ENCODE measurements around the gene CDK5RAP3. TPM values are rescaled to one million over a fixed set of nuclear protein-coding genes. Genes with fewer than 3 reads are reported as not detected.

Gene CDK5RAP3
- total and polyA plus RNA-seq, 2 donors (not counting 3 experiments of a cell fraction or from before 2014, with no cell fraction given), result 109 to 139 TPM

- no peak overlapping the region for H3K4me3 ChIP-seq (replicated peaks in 1 of 3; ENCODE audit: insufficient read depth in 1 of 3, low read depth in 1 of 3, low read length in 3 of 3)
- H2AFZ ChIP-seq (ENCODE audit: low read depth, low read length), result no peak overlapping the region
- H3K9me1 ChIP-seq (replicated peaks; ENCODE audit: control insufficient read depth, extremely low read depth, insufficient read depth, low read length), result no peaks in the 10 kb centered on the region
- no peaks in the 10 kb centered on the region for H3K79me2 ChIP-seq (ENCODE audit: control insufficient read depth, insufficient read depth, low read length)
- POLR2A ChIA-PET, result no interaction called here
- CTCF ChIA-PET, result interaction anchor here (0.8 to 1.6 kb wide), 7 partner anchors 10 to 222 kb away, joined by 3 to 7 read pairs (median 4); partner anchors contain the start of gene CDK5RAP3
- DNase-seq (ENCODE audit: low read depth, low spot score) (no peak), FAIRE-seq (no peak)
- BruUV-seq (replicated peaks), result no TSS peak
- H3K27me3 ChIP-seq (ENCODE audit: control insufficient read depth in 2 of 2, insufficient read depth in 2 of 2, low read length in 2 of 2), result no peaks in the 10 kb centered on the region
- no peaks in the 10 kb centered on the region for H3K9me3 ChIP-seq (replicated peaks; ENCODE audit: control insufficient read depth, insufficient read depth, low read length)
- no peaks in the 10 kb centered on the region for H3K36me3 ChIP-seq (ENCODE audit: control insufficient read depth in 2 of 2, extremely low read depth in 1 of 2, insufficient read depth in 2 of 2, low read length in 2 of 2)
- no peak overlapping the region for H3K9ac ChIP-seq (replicated peaks; ENCODE audit: extremely low read depth, insufficient read depth, low read length)
- H3K4me1 ChIP-seq (ENCODE audit: control insufficient read depth, extremely low read depth, insufficient read depth, low read length), result no peaks in the 10 kb centered on the region
- dilution Hi-C loops (cut with MboI; ENCODE audit: extremely low pct_ligation_motif_present, low sequenced_read_pairs) (no loop called here), intact Hi-C loops (cut with micrococcal nuclease) (no loop called here)
- H3K4me2 ChIP-seq (ENCODE audit: insufficient read depth, low read length), result no peak overlapping the region
- H4K20me1 ChIP-seq (replicated peaks; ENCODE audit: control insufficient read depth, extremely low read depth, insufficient read depth, low read length), result no peaks in the 10 kb centered on the region
- H3K27ac ChIP-seq (ENCODE audit: insufficient read depth, low read depth, low read length), result no peak overlapping the region
- TF ChIP-seq MAX (IDR thresholded peaks at IDR 0.05; ENCODE audit: insufficient read depth, insufficient read length), result no peak
These were observed 23.1 kb downstream of the CDK5RAP3 start for GRCh38 chr17:47993964-47994363.

- H3K36me3 ChIP-seq (ENCODE audit: control insufficient read depth in 2 of 2, extremely low read depth in 1 of 2, insufficient read depth in 2 of 2, low read length in 2 of 2), result no peaks in the 10 kb centered on the region
- intact Hi-C loops (cut with micrococcal nuclease) (no loop called here), dilution Hi-C loops (cut with MboI; ENCODE audit: extremely low pct_ligation_motif_present, low sequenced_read_pairs) (no loop called here)
- no peak for DNase-seq (ENCODE audit: low read depth, low spot score)
- H4K20me1 ChIP-seq (replicated peaks; ENCODE audit: control insufficient read depth, extremely low read depth, insufficient read depth, low read length), result no peaks in the 10 kb centered on the region
- H3K4me2 ChIP-seq (ENCODE audit: insufficient read depth, low read length), result no peak overlapping the region
- H3K9me1 ChIP-seq (replicated peaks; ENCODE audit: control insufficient read depth, extremely low read depth, insufficient read depth, low read length), result no peaks in the 10 kb centered on the region
- ChIA-PET POLR2A (no interaction called here), CTCF (interaction anchor here (0.8 to 2.1 kb wide), 5 partner anchors 16 to 24 kb away, joined by 3 to 11 read pairs (median 4); partner anchors contain the start of gene CDK5RAP3)
- H3K4me3 ChIP-seq (replicated peaks in 1 of 3; ENCODE audit: insufficient read depth in 1 of 3, low read depth in 1 of 3, low read length in 3 of 3), result no peak overlapping the region
- H3K9ac ChIP-seq (replicated peaks; ENCODE audit: extremely low read depth, insufficient read depth, low read length), result no peak overlapping the region
- no peaks in the 10 kb centered on the region for H3K9me3 ChIP-seq (replicated peaks; ENCODE audit: control insufficient read depth, insufficient read depth, low read length)
- no TSS peak for BruUV-seq (replicated peaks)
- no peak for FAIRE-seq
- no peak for TF ChIP-seq MYC (IDR thresholded peaks at IDR 0.05; ENCODE audit: low read depth, low read length)
- TF ChIP-seq EZH2 (IDR thresholded peaks at IDR 0.05; ENCODE audit: borderline replicate concordance, low read depth, low read length, severe bottlenecking), result no peak
- TF ChIP-seq POLR2AphosphoS5 (IDR thresholded peaks at IDR 0.05; ENCODE audit: insufficient read depth, low read depth, low read length), result no peak
- no peak for TF ChIP-seq JUN (IDR thresholded peaks at IDR 0.05; ENCODE audit: borderline replicate concordance, insufficient read depth, insufficient read length, low read depth)
- TF ChIP-seq GATA2 (IDR thresholded peaks at IDR 0.05; ENCODE audit: insufficient read depth, insufficient read length, low read depth, low read length), result no peak
- no peak for TF ChIP-seq FOS (IDR thresholded peaks at IDR 0.05; ENCODE audit: borderline replicate concordance, insufficient read depth, low read length)
- TF ChIP-seq POLR2A (IDR thresholded peaks at IDR 0.05; ENCODE audit: low read depth, low read length), result no peak
- no peak for TF ChIP-seq MAX (IDR thresholded peaks at IDR 0.05; ENCODE audit: insufficient read depth, insufficient read length)
- TF ChIP-seq CTCF (IDR thresholded peaks at IDR 0.05; ENCODE audit: extremely low read depth in 1 of 2, insufficient read depth in 1 of 2, low read depth in 1 of 2, low read length in 2 of 2), result no peak
- no peaks in the 10 kb centered on the region for H3K79me2 ChIP-seq (ENCODE audit: control insufficient read depth, insufficient read depth, low read length)
- no peak overlapping the region for H3K27ac ChIP-seq (ENCODE audit: insufficient read depth, low read depth, low read length)
- H3K4me1 ChIP-seq (ENCODE audit: control insufficient read depth, extremely low read depth, insufficient read depth, low read length), result no peaks in the 10 kb centered on the region
- no peak overlapping the region for H2AFZ ChIP-seq (ENCODE audit: low read depth, low read length)
- H3K27me3 ChIP-seq (ENCODE audit: control insufficient read depth in 2 of 2, insufficient read depth in 2 of 2, low read length in 2 of 2), result no peaks in the 10 kb centered on the region
These were observed 23.8 kb downstream of the CDK5RAP3 start for GRCh38 chr17:47994724-47995123.
